MM.1S (cell line): ENCODE measurements around the gene GLCCI1.

Experiments used
- EZH2phosphoT487 ChIP-seq: fragments of 300-600 bp; sonication (generic); IDR thresholded peaks from 2 replicates; pipeline ENCODE4 v1.6.1; 2018; ENCODE audit warnings: antibody characterized with exemption, low read length
- TF ChIP-seq, protein P1 (sequence below): fragments of 300-600 bp; sonication (generic); IDR thresholded peaks from 2 replicates; pipeline ENCODE4 v1.5.1; 2016; ENCODE audit warnings: antibody characterized with exemption, low read length, mixed read lengths

DNA sequence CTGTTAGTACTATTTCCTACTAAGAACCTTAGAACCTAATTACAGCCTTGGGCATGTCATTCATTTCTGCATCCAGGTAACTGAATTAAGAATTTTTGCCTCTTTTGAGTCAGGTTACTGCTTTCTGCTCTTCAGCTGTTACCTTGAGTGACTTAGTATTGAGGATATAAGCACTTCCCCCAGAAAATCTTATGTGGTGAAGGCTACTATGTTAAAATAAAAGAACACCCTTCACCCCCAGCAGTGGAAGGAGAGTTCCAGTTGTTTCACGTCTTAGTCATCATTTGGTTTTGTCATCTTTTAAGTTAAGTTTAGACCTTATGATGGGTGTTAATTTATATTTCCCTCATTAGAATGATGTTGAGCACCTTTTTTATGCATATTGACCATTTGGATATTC is 82.8 kb downstream of the GLCCI1 start:
- TF ChIP-seq, protein P1, sequence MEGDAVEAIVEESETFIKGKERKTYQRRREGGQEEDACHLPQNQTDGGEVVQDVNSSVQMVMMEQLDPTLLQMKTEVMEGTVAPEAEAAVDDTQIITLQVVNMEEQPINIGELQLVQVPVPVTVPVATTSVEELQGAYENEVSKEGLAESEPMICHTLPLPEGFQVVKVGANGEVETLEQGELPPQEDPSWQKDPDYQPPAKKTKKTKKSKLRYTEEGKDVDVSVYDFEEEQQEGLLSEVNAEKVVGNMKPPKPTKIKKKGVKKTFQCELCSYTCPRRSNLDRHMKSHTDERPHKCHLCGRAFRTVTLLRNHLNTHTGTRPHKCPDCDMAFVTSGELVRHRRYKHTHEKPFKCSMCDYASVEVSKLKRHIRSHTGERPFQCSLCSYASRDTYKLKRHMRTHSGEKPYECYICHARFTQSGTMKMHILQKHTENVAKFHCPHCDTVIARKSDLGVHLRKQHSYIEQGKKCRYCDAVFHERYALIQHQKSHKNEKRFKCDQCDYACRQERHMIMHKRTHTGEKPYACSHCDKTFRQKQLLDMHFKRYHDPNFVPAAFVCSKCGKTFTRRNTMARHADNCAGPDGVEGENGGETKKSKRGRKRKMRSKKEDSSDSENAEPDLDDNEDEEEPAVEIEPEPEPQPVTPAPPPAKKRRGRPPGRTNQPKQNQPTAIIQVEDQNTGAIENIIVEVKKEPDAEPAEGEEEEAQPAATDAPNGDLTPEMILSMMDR = no peak
- TF ChIP-seq EZH2phosphoT487 = no peak
